ENCODE measurements around the gene OOSP4A. TPM values are rescaled to one million over a fixed set of nuclear protein-coding genes. Genes with fewer than 3 reads are reported as not detected.

Gene OOSP4A
- total RNA-seq, 1 experiment from 2014 or later, result not detected

- no peaks in the 10 kb centered on the region for H3K9me2 ChIP-seq (replicated peaks; ENCODE audit: insufficient read depth, low read length)
- no peaks in the 10 kb centered on the region for H4K20me1 ChIP-seq (ENCODE audit: insufficient read depth, low read depth, low read length)
- no peaks in the 10 kb centered on the region for H3K4me1 ChIP-seq (ENCODE audit: low read length)
- no peak overlapping the region for H3K4me3 ChIP-seq (ENCODE audit: low read length)
- no peaks in the 10 kb centered on the region for H3K36me3 ChIP-seq (ENCODE audit: insufficient read depth, low read length)
- no peak overlapping the region for H3K9ac ChIP-seq (ENCODE audit: low read length)
- no peak overlapping the region for H3K27ac ChIP-seq (ENCODE audit: low read length)
- H3K27me3 ChIP-seq (ENCODE audit: low read length), result no peaks in the 10 kb centered on the region
- no peak overlapping the region for H2AFZ ChIP-seq (ENCODE audit: low read length)
- no peak for DNase-seq
- no peaks in the 10 kb centered on the region for H3K9me3 ChIP-seq (ENCODE audit: low read length)
- no peak overlapping the region for H3K4me2 ChIP-seq (ENCODE audit: low read depth, low read length, poor library complexity, severe bottlenecking)
- no peaks in the 10 kb centered on the region for H3K79me2 ChIP-seq (ENCODE audit: low read length)
These were observed 19.4 kb downstream of the OOSP4A start for GRCh38 chr11:59983212-59983611.

- no peaks in the 10 kb centered on the region for H3K36me3 ChIP-seq (ENCODE audit: insufficient read depth, low read length)
- H3K4me3 ChIP-seq (ENCODE audit: low read length), result no peak overlapping the region
- no peak overlapping the region for H3K4me2 ChIP-seq (ENCODE audit: low read depth, low read length, poor library complexity, severe bottlenecking)
- H4K20me1 ChIP-seq (ENCODE audit: insufficient read depth, low read depth, low read length), result no peaks in the 10 kb centered on the region
- H3K4me1 ChIP-seq (ENCODE audit: low read length), result no peaks in the 10 kb centered on the region
- no peak overlapping the region for H3K27ac ChIP-seq (ENCODE audit: low read length)
- no peaks in the 10 kb centered on the region for H3K9me3 ChIP-seq (ENCODE audit: low read length)
- H3K9ac ChIP-seq (ENCODE audit: low read length), result no peak overlapping the region
- no peaks in the 10 kb centered on the region for H3K27me3 ChIP-seq (ENCODE audit: low read length)
- no peaks in the 10 kb centered on the region for H3K79me2 ChIP-seq (ENCODE audit: low read length)
- no peaks in the 10 kb centered on the region for H3K9me2 ChIP-seq (replicated peaks; ENCODE audit: insufficient read depth, low read length)
- H2AFZ ChIP-seq (ENCODE audit: low read length), result no peak overlapping the region
- DNase-seq, result no peak
These were observed 20.5 kb downstream of the OOSP4A start for GRCh38 chr11:59984368-59984767.

GRCh38 chr11:59990421-59990820 is 26.6 kb downstream of the OOSP4A start:
- no peaks in the 10 kb centered on the region for H3K27me3 ChIP-seq (ENCODE audit: low read length)
- H3K9me3 ChIP-seq (ENCODE audit: low read length), result no peaks in the 10 kb centered on the region
- no peaks in the 10 kb centered on the region for H3K79me2 ChIP-seq (ENCODE audit: low read length)
- no peak overlapping the region for H3K4me2 ChIP-seq (ENCODE audit: low read depth, low read length, poor library complexity, severe bottlenecking)
- H3K9ac ChIP-seq (ENCODE audit: low read length), result no peak overlapping the region
- no peaks in the 10 kb centered on the region for H4K20me1 ChIP-seq (ENCODE audit: insufficient read depth, low read depth, low read length)
- no peaks in the 10 kb centered on the region for H3K36me3 ChIP-seq (ENCODE audit: insufficient read depth, low read length)
- no peaks in the 10 kb centered on the region for H3K4me1 ChIP-seq (ENCODE audit: low read length)
- H3K27ac ChIP-seq (ENCODE audit: low read length), result no peak overlapping the region
- H3K9me2 ChIP-seq (replicated peaks; ENCODE audit: insufficient read depth, low read length), result no peaks in the 10 kb centered on the region
- no peak for DNase-seq
- no peak overlapping the region for H3K4me3 ChIP-seq (ENCODE audit: low read length)
- no peak overlapping the region for H2AFZ ChIP-seq (ENCODE audit: low read length)

- no peaks in the 10 kb centered on the region for H3K27me3 ChIP-seq (ENCODE audit: low read length)
- H3K4me2 ChIP-seq (ENCODE audit: low read depth, low read length, poor library complexity, severe bottlenecking), result no peak overlapping the region
- no peaks in the 10 kb centered on the region for H3K79me2 ChIP-seq (ENCODE audit: low read length)
- no peak overlapping the region for H3K27ac ChIP-seq (ENCODE audit: low read length)
- no peaks in the 10 kb centered on the region for H3K9me2 ChIP-seq (replicated peaks; ENCODE audit: insufficient read depth, low read length)
- no peaks in the 10 kb centered on the region for H3K9me3 ChIP-seq (ENCODE audit: low read length)
- no peaks in the 10 kb centered on the region for H3K4me1 ChIP-seq (ENCODE audit: low read length)
- H2AFZ ChIP-seq (ENCODE audit: low read length), result no peak overlapping the region
- H3K4me3 ChIP-seq (ENCODE audit: low read length), result no peak overlapping the region
- no peak for DNase-seq
- H3K36me3 ChIP-seq (ENCODE audit: insufficient read depth, low read length), result no peaks in the 10 kb centered on the region
- no peaks in the 10 kb centered on the region for H4K20me1 ChIP-seq (ENCODE audit: insufficient read depth, low read depth, low read length)
- no peak overlapping the region for H3K9ac ChIP-seq (ENCODE audit: low read length)
These were observed 28.6 kb downstream of the OOSP4A start for GRCh38 chr11:59992425-59992824.

- Histone ChIP-seq H3K9me2 (replicated peaks; ENCODE audit: insufficient read depth, low read length) (no peaks in the 10 kb centered on the region), H3K27me3 (ENCODE audit: low read length) (no peaks in the 10 kb centered on the region), H3K9me3 (ENCODE audit: low read length) (no peaks in the 10 kb centered on the region), H2AFZ (ENCODE audit: low read length) (no peak overlapping the region), H3K27ac (ENCODE audit: low read length) (no peak overlapping the region), H3K4me1 (ENCODE audit: low read length) (no peaks in the 10 kb centered on the region), H3K4me3 (ENCODE audit: low read length) (no peak overlapping the region), H3K9ac (ENCODE audit: low read length) (no peak overlapping the region), H3K4me2 (ENCODE audit: low read depth, low read length, poor library complexity, severe bottlenecking) (no peak overlapping the region), H4K20me1 (ENCODE audit: insufficient read depth, low read depth, low read length) (no peaks in the 10 kb centered on the region), H3K36me3 (ENCODE audit: insufficient read depth, low read length) (no peaks in the 10 kb centered on the region), H3K79me2 (ENCODE audit: low read length) (no peaks in the 10 kb centered on the region)
- no peak for DNase-seq
These were observed 34.0 kb downstream of the OOSP4A start for GRCh38 chr11:59997800-59998199.

GRCh38 chr11:59999691-60000090 is 35.9 kb downstream of the OOSP4A start:
- H3K4me3 ChIP-seq (ENCODE audit: low read length), result no peak overlapping the region
- no peaks in the 10 kb centered on the region for H3K9me3 ChIP-seq (ENCODE audit: low read length)
- H3K9me2 ChIP-seq (replicated peaks; ENCODE audit: insufficient read depth, low read length), result no peaks in the 10 kb centered on the region
- H3K4me1 ChIP-seq (ENCODE audit: low read length), result no peaks in the 10 kb centered on the region
- no peak overlapping the region for H3K9ac ChIP-seq (ENCODE audit: low read length)
- H2AFZ ChIP-seq (ENCODE audit: low read length), result no peak overlapping the region
- no peaks in the 10 kb centered on the region for H3K36me3 ChIP-seq (ENCODE audit: insufficient read depth, low read length)
- H3K27me3 ChIP-seq (ENCODE audit: low read length), result no peaks in the 10 kb centered on the region
- no peak overlapping the region for H3K4me2 ChIP-seq (ENCODE audit: low read depth, low read length, poor library complexity, severe bottlenecking)
- no peaks in the 10 kb centered on the region for H4K20me1 ChIP-seq (ENCODE audit: insufficient read depth, low read depth, low read length)
- no peak for DNase-seq
- H3K79me2 ChIP-seq (ENCODE audit: low read length), result no peaks in the 10 kb centered on the region
- no peak overlapping the region for H3K27ac ChIP-seq (ENCODE audit: low read length)

GRCh38 chr11:60003729-60004128 is 39.9 kb downstream of the OOSP4A start:
- H3K9ac ChIP-seq (ENCODE audit: low read length), result no peak overlapping the region
- H3K27ac ChIP-seq (ENCODE audit: low read length), result no peak overlapping the region
- no peaks in the 10 kb centered on the region for H3K27me3 ChIP-seq (ENCODE audit: low read length)
- H3K79me2 ChIP-seq (ENCODE audit: low read length), result no peaks in the 10 kb centered on the region
- no peaks in the 10 kb centered on the region for H3K36me3 ChIP-seq (ENCODE audit: insufficient read depth, low read length)
- H3K4me2 ChIP-seq (ENCODE audit: low read depth, low read length, poor library complexity, severe bottlenecking), result no peak overlapping the region
- H3K4me3 ChIP-seq (ENCODE audit: low read length), result no peak overlapping the region
- H3K9me3 ChIP-seq (ENCODE audit: low read length), result no peaks in the 10 kb centered on the region
- no peaks in the 10 kb centered on the region for H4K20me1 ChIP-seq (ENCODE audit: insufficient read depth, low read depth, low read length)
- DNase-seq, result no peak
- H3K4me1 ChIP-seq (ENCODE audit: low read length), result no peaks in the 10 kb centered on the region
- H3K9me2 ChIP-seq (replicated peaks; ENCODE audit: insufficient read depth, low read length), result no peaks in the 10 kb centered on the region
- no peak overlapping the region for H2AFZ ChIP-seq (ENCODE audit: low read length)

- no peaks in the 10 kb centered on the region for H3K9me3 ChIP-seq (ENCODE audit: low read length)
- no peaks in the 10 kb centered on the region for H3K79me2 ChIP-seq (ENCODE audit: low read length)
- no peaks in the 10 kb centered on the region for H3K9me2 ChIP-seq (replicated peaks; ENCODE audit: insufficient read depth, low read length)
- H3K4me3 ChIP-seq (ENCODE audit: low read length), result no peak overlapping the region
- H3K27ac ChIP-seq (ENCODE audit: low read length), result no peak overlapping the region
- no peak for DNase-seq
- H3K4me2 ChIP-seq (ENCODE audit: low read depth, low read length, poor library complexity, severe bottlenecking), result no peak overlapping the region
- H2AFZ ChIP-seq (ENCODE audit: low read length), result no peak overlapping the region
- no peaks in the 10 kb centered on the region for H3K4me1 ChIP-seq (ENCODE audit: low read length)
- no peaks in the 10 kb centered on the region for H4K20me1 ChIP-seq (ENCODE audit: insufficient read depth, low read depth, low read length)
- H3K9ac ChIP-seq (ENCODE audit: low read length), result no peak overlapping the region
- H3K27me3 ChIP-seq (ENCODE audit: low read length), result no peaks in the 10 kb centered on the region
- H3K36me3 ChIP-seq (ENCODE audit: insufficient read depth, low read length), result no peaks in the 10 kb centered on the region
These were observed 41.5 kb downstream of the OOSP4A start for GRCh38 chr11:60005360-60005759.

GRCh38 chr11:60016881-60017280 is 53.0 kb downstream of the OOSP4A start, which contains the start of gene OOSP4B:
OOSP4B (plus strand) TSS chr11:60017181.
- Histone ChIP-seq H3K4me1 (ENCODE audit: low read length) (no peaks in the 10 kb centered on the region), H2AFZ (ENCODE audit: low read length) (no peak within 1 kb of the TSS), H3K27me3 (ENCODE audit: low read length) (no peaks in the 10 kb centered on the region), H3K79me2 (ENCODE audit: low read length) (no peaks in the 10 kb centered on the region), H3K9ac (ENCODE audit: low read length) (no peak within 1 kb of the TSS), H3K9me2 (replicated peaks; ENCODE audit: insufficient read depth, low read length) (no peaks in the 10 kb centered on the region), H3K27ac (ENCODE audit: low read length) (no peak within 1 kb of the TSS), H3K9me3 (ENCODE audit: low read length) (no peaks in the 10 kb centered on the region), H4K20me1 (ENCODE audit: insufficient read depth, low read depth, low read length) (no peaks in the 10 kb centered on the region), H3K4me3 (ENCODE audit: low read length) (no peak within 1 kb of the TSS), H3K4me2 (ENCODE audit: low read depth, low read length, poor library complexity, severe bottlenecking) (no peak within 1 kb of the TSS), H3K36me3 (ENCODE audit: insufficient read depth, low read length) (no peaks in the 10 kb centered on the region)
- DNase-seq, result no peak

All from Karpas-422 (cell line).